ENCODE data around the gene TNC. TPM values are rescaled to one million over a fixed set of nuclear protein-coding genes. Genes with fewer than 3 reads are reported as not detected.
"Not testable (repeated sequence)": the region's sequence is repeated elsewhere in the genome, so short reads cannot be mapped to it uniquely, and the experiment has no call there.

The TNC gene
- total RNA-seq, 1 experiment from 2014 or later, result 0.60 TPM

DNA sequence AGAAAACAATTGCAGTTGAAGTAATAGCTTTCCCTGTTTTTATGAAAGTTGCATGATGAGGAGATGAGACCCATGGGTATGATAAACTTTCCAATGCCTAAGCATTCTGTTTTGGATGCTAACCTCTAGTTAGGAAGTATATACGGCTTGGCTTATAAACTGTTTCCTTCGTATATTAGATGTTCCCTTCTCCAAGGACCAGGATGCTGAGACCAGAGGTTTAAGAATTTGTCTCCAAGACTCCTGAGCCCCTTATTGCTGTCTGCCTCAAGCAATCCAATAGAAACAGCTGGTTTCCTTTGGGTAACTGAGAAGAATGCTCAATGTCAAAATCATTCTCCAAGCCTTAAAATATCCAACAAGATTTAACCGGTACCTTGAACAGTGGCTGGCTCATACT lies 12.2 kb upstream of the TNC start:
- no peak overlapping the region for H2AFZ ChIP-seq (ENCODE audit: low read length)
- no peak overlapping the region for H3K27ac ChIP-seq (ENCODE audit: low read length)
- no peaks in the 10 kb centered on the region for H4K20me1 ChIP-seq (ENCODE audit: insufficient read depth, low read depth, low read length)
- no peak overlapping the region for H3K4me3 ChIP-seq (ENCODE audit: low read length)
- no peak overlapping the region for H3K4me2 ChIP-seq (ENCODE audit: low read depth, low read length, poor library complexity, severe bottlenecking)
- H3K79me2 ChIP-seq (ENCODE audit: low read length), result no peaks in the 10 kb centered on the region
- DNase-seq, result no peak
- H3K4me1 ChIP-seq (ENCODE audit: low read length), result no peaks in the 10 kb centered on the region
- no peaks in the 10 kb centered on the region for H3K36me3 ChIP-seq (ENCODE audit: insufficient read depth, low read length)
- H3K9me2 ChIP-seq (replicated peaks; ENCODE audit: insufficient read depth, low read length), result no peaks in the 10 kb centered on the region
- H3K9ac ChIP-seq (ENCODE audit: low read length), result no peak overlapping the region
- H3K27me3 ChIP-seq (ENCODE audit: low read length), result no peaks in the 10 kb centered on the region
- no peaks in the 10 kb centered on the region for H3K9me3 ChIP-seq (ENCODE audit: low read length)

DNA sequence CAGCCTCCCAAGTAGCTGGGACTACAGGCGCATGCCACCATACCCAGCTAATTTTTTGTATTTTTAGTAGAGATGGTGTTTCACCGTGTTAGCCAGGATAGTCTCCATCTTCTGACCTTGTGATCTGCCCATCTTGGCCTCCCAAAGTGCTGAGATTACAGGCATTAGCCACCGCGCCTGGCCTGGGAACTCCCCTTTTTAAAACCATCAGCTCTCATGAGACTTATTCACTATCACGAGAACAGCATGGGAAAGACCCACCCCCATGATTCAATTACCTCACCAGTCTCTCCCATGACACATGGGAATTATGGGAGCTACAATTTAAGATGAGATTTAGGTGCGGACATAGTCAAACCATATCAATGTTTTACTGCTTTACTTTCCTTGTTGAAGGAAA lies 10.8 kb upstream of the TNC start:
- not testable (repeated sequence) for H3K27ac ChIP-seq (ENCODE audit: low read length); H3K27me3 ChIP-seq (ENCODE audit: low read length); H3K79me2 ChIP-seq (ENCODE audit: low read length); H4K20me1 ChIP-seq (ENCODE audit: insufficient read depth, low read depth, low read length); H3K36me3 ChIP-seq (ENCODE audit: insufficient read depth, low read length); H3K4me3 ChIP-seq (ENCODE audit: low read length); DNase-seq; H3K9me3 ChIP-seq (ENCODE audit: low read length); H2AFZ ChIP-seq (ENCODE audit: low read length); H3K4me2 ChIP-seq (ENCODE audit: low read depth, low read length, poor library complexity, severe bottlenecking); H3K9ac ChIP-seq (ENCODE audit: low read length); H3K9me2 ChIP-seq (replicated peaks; ENCODE audit: insufficient read depth, low read length); H3K4me1 ChIP-seq (ENCODE audit: low read length)

DNA sequence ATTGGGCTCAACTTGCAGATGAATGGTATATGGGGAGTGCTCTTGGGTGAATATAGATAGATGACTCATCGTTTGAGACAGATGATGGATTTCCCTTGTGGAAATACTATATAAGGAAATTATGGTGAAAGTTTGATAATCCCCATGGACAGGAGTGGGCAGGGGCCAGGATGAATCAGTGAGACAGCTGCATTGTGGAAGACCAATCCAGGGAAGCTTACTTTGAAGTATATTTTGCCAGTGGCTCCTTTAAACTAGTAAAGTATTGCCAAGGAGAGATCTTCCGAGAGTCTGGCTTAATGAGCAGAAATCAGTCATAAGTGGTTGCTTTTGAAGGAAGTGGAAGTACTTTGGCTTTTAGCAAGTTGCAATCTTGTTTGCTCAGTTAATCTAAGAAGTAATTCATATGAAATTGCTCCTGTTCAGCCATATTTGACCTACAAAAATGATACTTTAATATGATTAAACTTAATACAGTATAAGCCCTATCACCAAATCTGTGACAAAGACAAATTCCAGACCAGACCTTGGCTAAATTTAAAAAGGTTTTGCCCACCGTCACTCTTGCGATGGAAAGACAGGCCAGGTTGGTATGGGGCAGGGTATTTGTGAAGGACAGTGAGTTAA lies 9.3 kb upstream of the TNC start:
- H3K4me3 ChIP-seq (ENCODE audit: low read length), result no peak overlapping the region
- H4K20me1 ChIP-seq (ENCODE audit: insufficient read depth, low read depth, low read length), result no peaks in the 10 kb centered on the region
- H2AFZ ChIP-seq (ENCODE audit: low read length), result no peak overlapping the region
- H3K4me2 ChIP-seq (ENCODE audit: low read depth, low read length, poor library complexity, severe bottlenecking), result no peak overlapping the region
- H3K27me3 ChIP-seq (ENCODE audit: low read length), result no peaks in the 10 kb centered on the region
- H3K9ac ChIP-seq (ENCODE audit: low read length), result no peak overlapping the region
- H3K27ac ChIP-seq (ENCODE audit: low read length), result no peak overlapping the region
- DNase-seq, result no peak
- no peaks in the 10 kb centered on the region for H3K36me3 ChIP-seq (ENCODE audit: insufficient read depth, low read length)
- H3K9me2 ChIP-seq (replicated peaks; ENCODE audit: insufficient read depth, low read length), result no peaks in the 10 kb centered on the region
- H3K79me2 ChIP-seq (ENCODE audit: low read length), result no peaks in the 10 kb centered on the region
- no peaks in the 10 kb centered on the region for H3K9me3 ChIP-seq (ENCODE audit: low read length)
- no peaks in the 10 kb centered on the region for H3K4me1 ChIP-seq (ENCODE audit: low read length)

DNA sequence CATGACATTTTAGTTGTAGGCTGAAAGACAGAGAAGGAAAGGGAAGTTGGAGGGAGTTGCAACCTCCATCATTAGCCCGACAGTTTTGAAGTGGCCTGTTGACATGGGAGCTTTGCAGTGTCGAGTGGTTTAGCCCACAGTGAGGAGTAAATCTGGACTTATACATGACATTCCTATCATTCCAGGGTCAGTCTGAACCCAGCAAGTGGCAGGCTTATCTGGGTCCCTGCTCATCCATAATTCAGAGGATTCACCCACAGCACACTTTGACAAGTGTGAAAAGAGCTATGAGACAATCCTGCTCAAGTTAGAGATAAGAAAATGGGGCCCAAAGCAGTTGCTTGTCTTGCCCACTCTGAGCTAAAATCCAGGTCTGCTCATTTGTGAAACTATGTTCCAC lies 8.4 kb upstream of the TNC start:
- Histone ChIP-seq H3K27me3 (ENCODE audit: low read length) (no peaks in the 10 kb centered on the region), H3K36me3 (ENCODE audit: insufficient read depth, low read length) (no peaks in the 10 kb centered on the region), H3K9me2 (replicated peaks; ENCODE audit: insufficient read depth, low read length) (no peaks in the 10 kb centered on the region), H3K9ac (ENCODE audit: low read length) (no peak overlapping the region), H4K20me1 (ENCODE audit: insufficient read depth, low read depth, low read length) (no peaks in the 10 kb centered on the region), H3K9me3 (ENCODE audit: low read length) (no peaks in the 10 kb centered on the region), H3K4me3 (ENCODE audit: low read length) (no peak overlapping the region), H3K4me1 (ENCODE audit: low read length) (no peaks in the 10 kb centered on the region), H3K4me2 (ENCODE audit: low read depth, low read length, poor library complexity, severe bottlenecking) (no peak overlapping the region), H3K27ac (ENCODE audit: low read length) (no peak overlapping the region), H2AFZ (ENCODE audit: low read length) (no peak overlapping the region), H3K79me2 (ENCODE audit: low read length) (no peaks in the 10 kb centered on the region)
- no peak for DNase-seq

DNA sequence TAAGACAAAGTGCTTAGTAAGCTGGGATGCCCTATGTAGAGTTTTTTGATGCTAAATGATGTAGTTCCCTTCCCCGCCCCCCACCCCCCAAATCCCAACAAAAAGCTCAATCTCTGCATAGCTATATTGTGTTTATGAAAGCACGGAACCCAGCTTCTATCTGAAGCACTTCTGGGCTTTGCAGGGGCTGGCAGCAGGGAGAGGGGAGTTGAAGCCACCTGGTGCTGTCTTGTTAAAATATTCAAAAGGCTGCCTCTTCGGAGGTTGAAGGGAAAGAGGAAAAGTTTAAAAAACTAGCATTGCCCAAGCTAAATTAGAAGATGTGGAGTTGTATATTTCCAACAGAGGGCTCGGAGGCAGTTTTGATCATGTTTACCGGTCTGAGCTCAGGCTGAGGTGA lies 5.0 kb upstream of the TNC start:
- H3K4me1 ChIP-seq (ENCODE audit: low read length), result no peaks in the 10 kb centered on the region
- H3K27ac ChIP-seq (ENCODE audit: low read length), result no peak overlapping the region
- H3K27me3 ChIP-seq (ENCODE audit: low read length), result no peaks in the 10 kb centered on the region
- no peaks in the 10 kb centered on the region for H4K20me1 ChIP-seq (ENCODE audit: insufficient read depth, low read depth, low read length)
- no peak overlapping the region for H3K4me3 ChIP-seq (ENCODE audit: low read length)
- no peaks in the 10 kb centered on the region for H3K79me2 ChIP-seq (ENCODE audit: low read length)
- no peaks in the 10 kb centered on the region for H3K9me2 ChIP-seq (replicated peaks; ENCODE audit: insufficient read depth, low read length)
- H3K9ac ChIP-seq (ENCODE audit: low read length), result no peak overlapping the region
- no peak for DNase-seq
- no peaks in the 10 kb centered on the region for H3K36me3 ChIP-seq (ENCODE audit: insufficient read depth, low read length)
- H3K9me3 ChIP-seq (ENCODE audit: low read length), result no peaks in the 10 kb centered on the region
- no peak overlapping the region for H2AFZ ChIP-seq (ENCODE audit: low read length)
- no peak overlapping the region for H3K4me2 ChIP-seq (ENCODE audit: low read depth, low read length, poor library complexity, severe bottlenecking)

DNA sequence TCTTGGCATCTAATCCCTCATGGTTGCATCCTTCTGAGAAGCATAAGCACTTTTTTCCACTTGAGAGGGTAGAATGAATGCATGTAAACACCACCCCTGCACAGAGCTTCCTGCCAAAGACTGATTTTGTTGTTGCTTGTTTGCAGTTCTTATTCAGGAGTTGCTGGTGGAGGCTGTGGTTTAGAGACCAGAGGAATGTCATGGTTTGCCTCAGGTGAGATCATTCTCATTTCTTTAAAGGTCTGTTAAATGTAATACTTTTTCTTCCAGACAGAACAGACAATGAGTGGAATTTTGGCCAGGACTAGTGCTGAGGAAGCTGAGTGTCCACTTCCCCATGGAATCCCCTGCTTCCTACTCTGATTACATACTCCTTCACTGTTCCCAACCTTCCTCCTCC lies 3.2 kb upstream of the TNC start:
- Histone ChIP-seq H3K79me2 (ENCODE audit: low read length) (no peaks in the 10 kb centered on the region), H3K27me3 (ENCODE audit: low read length) (no peaks in the 10 kb centered on the region), H3K27ac (ENCODE audit: low read length) (no peak overlapping the region), H3K4me2 (ENCODE audit: low read depth, low read length, poor library complexity, severe bottlenecking) (no peak overlapping the region), H3K9ac (ENCODE audit: low read length) (no peak overlapping the region), H2AFZ (ENCODE audit: low read length) (no peak overlapping the region), H3K4me1 (ENCODE audit: low read length) (no peaks in the 10 kb centered on the region), H3K36me3 (ENCODE audit: insufficient read depth, low read length) (no peaks in the 10 kb centered on the region), H3K4me3 (ENCODE audit: low read length) (no peak overlapping the region), H3K9me2 (replicated peaks; ENCODE audit: insufficient read depth, low read length) (no peaks in the 10 kb centered on the region), H4K20me1 (ENCODE audit: insufficient read depth, low read depth, low read length) (no peaks in the 10 kb centered on the region), H3K9me3 (ENCODE audit: low read length) (no peaks in the 10 kb centered on the region)
- no peak for DNase-seq

DNA sequence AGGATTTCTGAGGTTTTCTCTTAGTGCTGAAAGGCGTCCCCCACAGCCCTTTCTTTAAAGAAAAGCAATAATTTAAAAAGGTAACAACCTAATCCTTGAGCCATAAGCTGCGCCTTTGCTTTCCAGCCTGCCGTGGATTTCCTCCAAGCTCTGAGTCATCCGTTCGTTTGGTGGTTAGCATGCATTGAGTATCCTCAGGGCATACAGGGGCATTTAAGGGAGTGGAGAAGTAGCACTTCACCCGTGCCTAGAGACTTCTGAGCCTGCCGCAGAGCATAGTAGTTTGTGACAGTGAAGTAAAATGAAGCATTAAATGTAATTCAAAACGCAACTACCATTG lies 892 bp upstream of the TNC start:
- H3K9me3 ChIP-seq (ENCODE audit: low read length), result no peaks in the 10 kb centered on the region
- no peaks in the 10 kb centered on the region for H3K36me3 ChIP-seq (ENCODE audit: insufficient read depth, low read length)
- no peak overlapping the region for H2AFZ ChIP-seq (ENCODE audit: low read length)
- H3K4me1 ChIP-seq (ENCODE audit: low read length), result no peaks in the 10 kb centered on the region
- H3K79me2 ChIP-seq (ENCODE audit: low read length), result no peaks in the 10 kb centered on the region
- no peak overlapping the region for H3K4me2 ChIP-seq (ENCODE audit: low read depth, low read length, poor library complexity, severe bottlenecking)
- no peak overlapping the region for H3K4me3 ChIP-seq (ENCODE audit: low read length)
- no peaks in the 10 kb centered on the region for H4K20me1 ChIP-seq (ENCODE audit: insufficient read depth, low read depth, low read length)
- DNase-seq, result no peak
- H3K27ac ChIP-seq (ENCODE audit: low read length), result no peak overlapping the region
- H3K9ac ChIP-seq (ENCODE audit: low read length), result no peak overlapping the region
- H3K27me3 ChIP-seq (ENCODE audit: low read length), result no peaks in the 10 kb centered on the region
- no peaks in the 10 kb centered on the region for H3K9me2 ChIP-seq (replicated peaks; ENCODE audit: insufficient read depth, low read length)

DNA sequence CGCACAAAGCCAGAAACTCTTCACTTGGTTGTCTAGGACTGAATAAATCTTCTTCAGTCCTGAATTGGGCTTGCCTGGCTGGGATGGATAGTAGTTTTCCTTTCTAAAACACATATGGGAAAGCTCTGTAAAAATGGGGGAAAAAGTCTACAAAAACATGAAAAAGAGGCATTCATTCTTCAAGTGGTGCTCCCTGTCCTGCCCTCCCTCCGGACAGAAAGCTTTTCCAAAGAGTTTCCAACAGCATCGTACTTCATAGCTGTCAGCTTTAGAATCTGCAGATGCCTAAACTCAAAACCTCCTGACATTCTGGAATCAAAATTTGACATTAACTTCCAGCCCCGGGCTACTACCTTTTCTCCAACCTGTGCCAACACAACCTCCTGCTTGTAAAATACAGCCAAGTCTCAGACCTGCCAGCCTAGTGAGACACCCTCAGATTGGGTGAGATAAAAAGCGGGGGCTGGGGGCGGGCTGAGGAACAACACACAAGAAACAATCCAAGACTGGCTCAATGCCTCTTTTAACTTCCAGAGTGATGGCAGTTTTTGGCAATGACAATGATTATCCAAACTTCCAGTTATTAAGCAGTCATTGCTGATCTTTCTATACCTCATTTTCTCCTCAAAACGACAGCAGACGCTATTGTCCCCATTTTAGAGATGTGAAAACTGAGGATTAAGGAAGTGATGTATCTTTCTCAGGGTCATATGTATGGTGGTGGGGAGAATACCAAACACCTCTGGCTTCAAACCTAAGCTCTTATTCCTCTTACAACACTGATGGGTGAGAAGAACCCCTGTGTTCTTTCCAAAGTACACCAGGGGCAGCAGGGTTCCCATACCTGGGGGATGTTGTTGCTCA lies 1.3 kb downstream of the TNC start:
- Histone ChIP-seq H3K9me2 (replicated peaks; ENCODE audit: insufficient read depth, low read length) (no peaks in the 10 kb centered on the region), H3K9me3 (ENCODE audit: low read length) (no peaks in the 10 kb centered on the region), H3K4me2 (ENCODE audit: low read depth, low read length, poor library complexity, severe bottlenecking) (no peak overlapping the region), H3K4me1 (ENCODE audit: low read length) (no peaks in the 10 kb centered on the region), H3K27me3 (ENCODE audit: low read length) (no peaks in the 10 kb centered on the region), H3K9ac (ENCODE audit: low read length) (no peak overlapping the region), H2AFZ (ENCODE audit: low read length) (no peak overlapping the region), H3K4me3 (ENCODE audit: low read length) (no peak overlapping the region), H3K36me3 (ENCODE audit: insufficient read depth, low read length) (no peaks in the 10 kb centered on the region), H4K20me1 (ENCODE audit: insufficient read depth, low read depth, low read length) (no peaks in the 10 kb centered on the region), H3K27ac (ENCODE audit: low read length) (no peak overlapping the region), H3K79me2 (ENCODE audit: low read length) (no peaks in the 10 kb centered on the region)
- no peak for DNase-seq

All from Karpas-422 (cell line).